D721Med (cell line): Measurements from ENCODE around the gene TXNRD3.

Experiments used
- DNase-seq: peaks from one replicate; pipeline ENCODE4 v3.0.0; 2011; ENCODE audit warnings: low spot score; ENCODE audit not compliant: insufficient read length
- FAIRE-seq: peaks from 2 replicates; lab custom pipeline; 2011; peaks lifted over from hg19 to GRCh38; lab: Jason Lieb, UNC
- TF ChIP-seq, protein P1 (sequence below): IDR thresholded peaks from 2 replicates; pipeline ENCODE4 v1.5.1; 2012; ENCODE audit warnings: mild to moderate bottlenecking, control low read depth; ENCODE audit not compliant: insufficient read depth; ENCODE audit errors: missing control alignments

TXNRD3 gene

GRCh38 chr3:126569390-126569975 lies 85.4 kb downstream of the TXNRD3 start:
- no peak for DNase-seq
- no peak for FAIRE-seq
- TF ChIP-seq, protein P1, sequence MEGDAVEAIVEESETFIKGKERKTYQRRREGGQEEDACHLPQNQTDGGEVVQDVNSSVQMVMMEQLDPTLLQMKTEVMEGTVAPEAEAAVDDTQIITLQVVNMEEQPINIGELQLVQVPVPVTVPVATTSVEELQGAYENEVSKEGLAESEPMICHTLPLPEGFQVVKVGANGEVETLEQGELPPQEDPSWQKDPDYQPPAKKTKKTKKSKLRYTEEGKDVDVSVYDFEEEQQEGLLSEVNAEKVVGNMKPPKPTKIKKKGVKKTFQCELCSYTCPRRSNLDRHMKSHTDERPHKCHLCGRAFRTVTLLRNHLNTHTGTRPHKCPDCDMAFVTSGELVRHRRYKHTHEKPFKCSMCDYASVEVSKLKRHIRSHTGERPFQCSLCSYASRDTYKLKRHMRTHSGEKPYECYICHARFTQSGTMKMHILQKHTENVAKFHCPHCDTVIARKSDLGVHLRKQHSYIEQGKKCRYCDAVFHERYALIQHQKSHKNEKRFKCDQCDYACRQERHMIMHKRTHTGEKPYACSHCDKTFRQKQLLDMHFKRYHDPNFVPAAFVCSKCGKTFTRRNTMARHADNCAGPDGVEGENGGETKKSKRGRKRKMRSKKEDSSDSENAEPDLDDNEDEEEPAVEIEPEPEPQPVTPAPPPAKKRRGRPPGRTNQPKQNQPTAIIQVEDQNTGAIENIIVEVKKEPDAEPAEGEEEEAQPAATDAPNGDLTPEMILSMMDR, result no peak

GRCh38 chr3:126568776-126569342 lies 86.1 kb downstream of the TXNRD3 start:
- TF ChIP-seq, protein P1, result no peak
- no peak for FAIRE-seq
- no peak for DNase-seq

DNA sequence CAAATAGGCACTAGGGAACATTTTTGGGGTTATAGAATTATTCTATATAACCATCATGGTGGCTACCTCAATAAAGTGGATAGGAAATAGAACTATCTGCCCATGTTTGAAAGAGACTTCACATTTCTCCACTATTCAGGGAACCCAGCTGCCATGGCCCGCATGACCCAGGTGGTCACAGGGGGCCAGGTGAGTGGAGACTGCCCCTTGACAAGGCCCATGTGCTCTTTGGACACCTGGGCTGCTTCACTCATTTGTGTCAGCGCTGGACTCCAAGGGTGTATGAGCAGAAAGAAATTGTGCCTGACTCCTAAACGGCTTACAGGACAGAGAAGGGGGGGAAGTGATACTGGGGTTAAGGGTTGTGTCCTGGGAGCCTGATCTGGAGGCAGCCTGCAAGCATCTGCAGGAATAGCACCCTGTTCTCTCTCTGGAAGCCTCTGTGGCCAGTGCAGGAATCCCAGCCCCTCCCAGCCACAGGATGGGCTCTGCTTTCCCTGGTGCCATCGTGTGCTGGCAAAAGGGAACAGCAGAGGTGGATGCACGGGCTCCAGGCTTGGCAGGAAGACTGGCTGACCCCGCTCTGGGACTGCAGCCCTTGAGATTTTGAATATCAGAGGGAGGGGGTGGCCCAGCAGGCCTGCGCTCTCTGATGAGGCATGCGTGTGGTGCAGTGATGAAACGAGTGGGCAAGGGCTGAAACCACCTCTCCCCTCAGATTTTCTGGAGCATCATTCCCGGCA lies 87.1 kb downstream of the TXNRD3 start:
- DNase-seq (no peak), FAIRE-seq (no peak)
- TF ChIP-seq, protein P1, result no peak

GRCh38 chr3:126562737-126563276 lies 92.1 kb downstream of the TXNRD3 start:
- no peak for FAIRE-seq
- DNase-seq, result no peak
- TF ChIP-seq, protein P1, result no peak

DNA sequence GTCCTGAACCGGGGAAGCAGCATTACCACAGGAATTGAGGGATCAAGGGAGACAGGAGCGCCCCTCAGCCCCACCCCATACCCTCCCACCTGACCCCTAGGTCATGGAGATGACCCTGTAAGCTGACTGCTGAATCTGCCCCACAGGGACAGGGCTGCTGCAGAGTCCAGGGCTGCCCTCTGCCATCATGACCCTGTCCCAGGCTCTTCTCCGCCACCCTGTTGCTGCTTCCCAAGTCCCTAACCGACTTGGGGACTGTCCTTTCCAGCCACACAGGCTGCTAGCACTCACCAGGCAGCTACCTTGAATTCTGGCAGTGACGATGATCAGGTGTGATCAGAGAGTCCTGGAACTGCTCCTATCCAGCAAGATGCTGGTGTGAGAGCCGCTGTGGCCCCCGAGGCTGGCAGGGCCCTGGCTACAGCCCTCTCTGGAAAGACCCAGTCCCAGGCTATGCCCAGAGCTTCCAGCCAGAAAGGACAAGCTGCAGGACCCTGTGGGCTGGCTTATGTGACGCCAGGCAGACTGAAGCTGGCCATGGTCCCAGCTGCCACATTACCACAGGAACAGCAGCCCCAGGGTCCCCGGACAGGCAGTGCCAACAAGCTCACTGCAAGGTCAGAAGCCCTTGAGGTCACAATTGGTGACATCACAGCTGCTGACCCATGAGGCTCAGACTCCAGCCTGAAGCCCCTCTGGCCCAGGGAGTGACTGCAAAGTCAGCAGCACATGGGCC lies 96.4 kb downstream of the TXNRD3 start, which contains the start of gene C3orf22:
TSS of gene C3orf22 (minus strand) at position 597 of the 736 bp plus-strand sequence. CDS start 5,542 bp downstream, outside the sequence.
- TF ChIP-seq, protein P1, result no peak
- no peak for DNase-seq
- no peak for FAIRE-seq

GRCh38 chr3:126557761-126558160 lies 97.2 kb downstream of the TXNRD3 start:
- no peak for FAIRE-seq
- no peak for DNase-seq

More at GRCh38 chr3:126557761-126558160, 97.2 kb downstream of the TXNRD3 start:
- TF ChIP-seq, protein P1, result no peak
